Muscle layer of duodenum (tissue), 2 donors: Measurements from ENCODE around the gene ZNF780A.
"Not testable (repeated sequence)": the region's sequence is repeated elsewhere in the genome, so short reads cannot be mapped to it uniquely, and the experiment has no call there.

Experiments used
- H3K27ac ChIP-seq: one replicate; pipeline ENCODE4 v1.7.0; 2013; ENCODE audit warnings: mild to moderate bottlenecking, low read length
- H3K27me3 ChIP-seq: one replicate; pipeline ENCODE4 v1.7.0; 2013; ENCODE audit warnings: low read depth, mild to moderate bottlenecking, control low read depth, low read length
- H3K36me3 ChIP-seq, 2 donors: one replicate each; pipeline ENCODE4 v1.7.0; 2013; ENCODE audit warnings: low read length in 2 of 2, control low read depth in 1 of 2, mild to moderate bottlenecking in 1 of 2; ENCODE audit not compliant: insufficient read depth in 2 of 2, control insufficient read depth in 1 of 2
- H3K4me1 ChIP-seq, 2 donors: one replicate each; pipeline ENCODE4 v1.7.0; 2013; ENCODE audit warnings: low read length in 2 of 2, mild to moderate bottlenecking in 2 of 2, control low read depth in 1 of 2, moderate library complexity in 1 of 2; ENCODE audit not compliant: insufficient read depth in 2 of 2, control insufficient read depth in 1 of 2
- H3K4me3 ChIP-seq, 2 donors: one replicate each; pipeline ENCODE4 v1.7.0; 2013; ENCODE audit warnings: low read length in 2 of 2, low read depth in 1 of 2, mild to moderate bottlenecking in 1 of 2
- H3K9me3 ChIP-seq, 2 donors: one replicate each; pipeline ENCODE4 v1.7.0; 2013; ENCODE audit warnings: low read length in 2 of 2, control low read depth in 1 of 2, mild to moderate bottlenecking in 1 of 2; ENCODE audit not compliant: control insufficient read depth in 1 of 2
- donor health status: healthy.

The ZNF780A gene

GRCh38 chr19:40041718-40042117 lies 49.0 kb downstream of the ZNF780A start:
- H3K27ac ChIP-seq, H3K27me3 ChIP-seq, H3K4me1 ChIP-seq, H3K4me3 ChIP-seq: not testable (repeated sequence)
- Histone ChIP-seq H3K36me3 (peaks cover 21 to 37% of the 10 kb centered on the region in 2 donors), H3K9me3 (peaks cover 12 to 30% of the 10 kb centered on the region in 2 donors)

DNA sequence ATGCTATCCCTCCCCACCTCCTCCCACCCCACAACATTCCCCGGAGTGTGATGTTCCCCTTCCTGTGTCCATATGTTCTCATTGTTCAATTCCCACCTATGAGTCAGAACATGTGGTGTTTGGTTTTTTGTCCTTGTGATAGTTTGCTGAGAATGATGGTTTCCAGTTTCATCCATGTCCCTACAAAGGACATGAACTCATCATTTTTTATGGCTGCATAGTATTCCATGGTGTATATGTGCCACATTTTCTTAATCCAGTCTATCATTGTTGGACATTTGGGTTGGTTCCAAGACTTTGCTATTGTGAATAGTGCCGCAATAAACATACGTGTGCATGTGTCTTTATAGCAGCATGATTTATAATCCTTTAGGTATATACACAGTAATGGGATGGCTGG lies 52.7 kb downstream of the ZNF780A start:
- H3K4me1 ChIP-seq, H3K27ac ChIP-seq, H3K27me3 ChIP-seq, H3K4me3 ChIP-seq: not testable (repeated sequence)
- H3K9me3 ChIP-seq, result peaks cover 33 to 46% of the 10 kb centered on the region in 2 donors
- peaks cover 0 to 27% of the 10 kb centered on the region in 2 donors for H3K36me3 ChIP-seq

DNA sequence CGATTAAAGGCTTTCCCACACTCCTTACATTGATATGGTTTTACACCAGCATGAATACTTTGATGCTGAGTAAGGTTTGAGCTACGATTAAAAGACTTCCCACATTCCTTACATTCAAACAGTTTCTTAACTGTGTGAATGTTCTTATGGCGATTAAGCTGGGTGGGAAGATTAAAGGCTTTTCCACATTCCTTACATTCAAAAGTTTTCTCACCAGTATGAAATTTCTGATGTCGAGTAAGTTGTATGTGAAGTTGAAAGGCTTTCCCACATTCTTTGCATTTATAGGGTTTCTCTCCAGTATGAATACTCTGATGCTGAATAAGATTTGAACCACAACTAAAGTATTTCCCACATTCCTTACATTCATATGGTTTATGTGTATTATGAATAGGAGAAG lies 54.7 kb downstream of the ZNF780A start:
- no peaks in the 10 kb centered on the region for H3K4me1 ChIP-seq
- no peak overlapping the region for H3K27ac ChIP-seq
- H3K4me3 ChIP-seq, result peak overlapping the region in 1 of 2 donors; percentile 45
- H3K9me3 ChIP-seq, result peaks cover 43 to 63% of the 10 kb centered on the region in 2 donors
- H3K27me3 ChIP-seq, result no peaks in the 10 kb centered on the region
- peaks cover 0 to 29% of the 10 kb centered on the region in 2 donors for H3K36me3 ChIP-seq

DNA sequence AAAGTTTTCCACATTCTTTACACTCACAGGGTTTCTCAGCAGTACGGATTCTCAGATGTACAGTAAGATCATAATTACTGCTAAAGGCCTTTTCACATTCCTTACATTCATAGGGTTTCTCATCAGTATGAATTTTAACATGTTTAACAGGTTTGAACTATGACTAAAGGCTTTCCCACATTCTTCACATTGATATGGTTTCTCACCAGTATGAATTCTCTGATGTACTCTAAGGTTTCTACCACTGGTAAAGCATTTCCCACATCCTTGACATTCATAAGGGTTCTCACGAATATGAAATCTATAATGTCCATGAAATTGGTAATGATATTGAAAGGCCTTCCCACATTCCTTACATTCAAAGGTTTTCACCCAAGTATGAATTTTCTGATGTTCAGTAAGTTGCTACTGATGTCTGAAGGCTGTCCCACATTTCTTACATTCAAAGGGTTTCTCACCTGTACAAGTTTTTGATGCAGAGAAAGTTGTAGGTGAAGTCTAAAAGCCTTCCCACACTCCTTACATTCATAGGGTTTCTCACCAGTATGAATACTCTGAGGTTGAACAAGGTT lies 56.7 kb downstream of the ZNF780A start:
- H3K9me3 ChIP-seq, result peaks cover 55 to 79% of the 10 kb centered on the region in 2 donors

DNA sequence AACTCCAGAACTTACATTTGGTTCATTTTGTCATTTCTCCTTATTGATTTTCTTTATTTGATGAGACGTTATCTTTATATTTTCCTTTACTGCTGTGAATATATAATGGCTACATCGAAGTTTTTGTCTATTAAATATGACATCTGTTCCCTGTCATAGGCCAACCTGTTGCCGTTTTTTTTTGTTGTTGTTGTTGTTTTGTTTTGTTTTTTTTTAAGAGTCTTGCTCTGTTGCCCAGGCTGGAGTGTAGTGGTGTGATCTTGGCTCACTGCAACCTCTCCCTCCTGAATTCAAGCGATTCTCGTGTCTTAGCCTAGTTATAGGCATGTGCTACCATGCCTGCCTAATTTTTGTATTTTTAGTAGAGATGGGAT lies 64.2 kb downstream of the ZNF780A start:
- Histone ChIP-seq H3K27me3 (no peaks in the 10 kb centered on the region), H3K27ac (no peak overlapping the region), H3K4me3 (peak overlapping the region in 1 of 2 donors; percentile 49), H3K36me3 (no peaks in the 10 kb centered on the region), H3K9me3 (peaks cover 68 to 85% of the 10 kb centered on the region in 2 donors), H3K4me1 (no peaks in the 10 kb centered on the region)

More for the DNA sequence above, 56.7 kb downstream of the ZNF780A start:
- Histone ChIP-seq H3K36me3 (peaks cover 0 to 29% of the 10 kb centered on the region in 2 donors), H3K4me3 (peak overlapping the region; percentile 2 to 48), H3K27ac (no peak overlapping the region), H3K27me3 (no peaks in the 10 kb centered on the region), H3K4me1 (no peaks in the 10 kb centered on the region)

GRCh38 chr19:40025938-40026596 lies 64.7 kb downstream of the ZNF780A start:
- H3K9me3 ChIP-seq, result peaks cover 66 to 82% of the 10 kb centered on the region in 2 donors
- H3K4me1 ChIP-seq, result no peaks in the 10 kb centered on the region

GRCh38 chr19:40023969-40024368 lies 66.8 kb downstream of the ZNF780A start:
- peak overlapping the region in 1 of 2 donors; percentile 52 for H3K4me3 ChIP-seq
- no peaks in the 10 kb centered on the region for H3K27me3 ChIP-seq
- peaks cover 55 to 78% of the 10 kb centered on the region in 2 donors for H3K9me3 ChIP-seq
- H3K27ac ChIP-seq, result no peak overlapping the region
- no peaks in the 10 kb centered on the region for H3K36me3 ChIP-seq
- H3K4me1 ChIP-seq, result no peaks in the 10 kb centered on the region

More at GRCh38 chr19:40025938-40026596, 64.7 kb downstream of the ZNF780A start:
- Histone ChIP-seq H3K4me3 (peak overlapping the region in 1 of 2 donors; percentile 11), H3K36me3 (no peaks in the 10 kb centered on the region), H3K27me3 (no peaks in the 10 kb centered on the region), H3K27ac (no peak overlapping the region)
